Stimulated activated CD8-positive, alpha-beta memory T cell treated with anti-CD3 and anti-CD28 coated beads, Interleukin-15, amount 100 ng/mL, for 4 hours (primary cell): ENCODE measurements around the gene DNAJC25.

ENCODE experiments used
- DNase-seq, 2 donors: peaks; one replicate each; pipeline ENCODE4 v3.0.0-alpha.2; 2020; ENCODE audit warnings: low read depth in 2 of 2

Gene DNAJC25

DNA sequence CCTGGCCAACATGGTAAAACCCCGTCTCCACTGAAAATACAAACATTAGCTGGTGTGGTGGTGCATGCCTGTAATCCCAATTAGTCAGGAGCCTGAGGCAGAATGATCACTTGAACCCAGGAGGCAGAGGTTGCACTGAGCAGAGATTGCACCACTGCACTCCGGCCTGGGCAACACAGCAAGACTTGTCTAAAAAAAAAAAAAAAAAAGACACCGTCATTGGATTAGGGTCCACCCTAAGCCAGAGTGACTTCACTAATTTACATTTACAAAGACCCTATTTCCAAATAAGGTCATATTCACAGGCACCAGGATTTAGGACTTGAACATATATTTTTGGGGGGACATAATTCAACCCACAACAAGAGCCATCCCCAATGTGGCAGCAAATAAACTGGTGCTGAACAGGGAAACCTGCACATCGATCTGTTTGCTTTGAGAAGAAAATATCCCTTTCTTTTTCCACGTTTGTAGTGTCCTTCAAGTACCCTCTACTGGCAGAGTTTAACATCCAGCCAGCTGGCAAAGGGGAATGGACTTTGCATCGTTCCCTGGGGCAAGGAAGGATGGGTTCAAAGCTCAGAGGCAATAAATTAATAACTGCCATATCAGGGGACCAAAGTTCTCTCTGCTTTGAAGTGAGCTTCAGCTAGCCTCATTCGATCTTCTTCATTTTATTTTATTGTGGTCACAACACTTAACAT, 3.7 kb upstream of the DNAJC25 start:
- no peak for DNase-seq

DNA sequence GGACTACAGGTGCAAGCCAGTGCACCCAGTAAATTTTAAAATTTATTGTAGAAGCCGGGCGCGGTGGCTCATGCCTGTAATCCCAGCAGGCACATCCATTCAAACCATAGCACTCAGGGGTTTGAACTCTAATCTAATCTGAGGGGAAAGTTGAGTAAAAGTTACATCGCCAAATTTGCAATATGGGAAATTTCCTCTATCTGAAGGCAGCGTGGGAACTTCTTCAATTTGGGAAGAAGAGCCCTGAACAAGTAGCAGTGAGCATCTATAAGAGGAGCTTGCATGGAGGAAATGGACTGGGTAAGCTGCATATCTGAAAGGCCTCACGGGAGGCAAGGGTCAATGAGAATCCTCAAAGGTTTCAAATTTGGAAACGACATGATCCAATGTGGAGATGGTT, 2.7 kb upstream of the DNAJC25 start:
- no peak for DNase-seq

DNA sequence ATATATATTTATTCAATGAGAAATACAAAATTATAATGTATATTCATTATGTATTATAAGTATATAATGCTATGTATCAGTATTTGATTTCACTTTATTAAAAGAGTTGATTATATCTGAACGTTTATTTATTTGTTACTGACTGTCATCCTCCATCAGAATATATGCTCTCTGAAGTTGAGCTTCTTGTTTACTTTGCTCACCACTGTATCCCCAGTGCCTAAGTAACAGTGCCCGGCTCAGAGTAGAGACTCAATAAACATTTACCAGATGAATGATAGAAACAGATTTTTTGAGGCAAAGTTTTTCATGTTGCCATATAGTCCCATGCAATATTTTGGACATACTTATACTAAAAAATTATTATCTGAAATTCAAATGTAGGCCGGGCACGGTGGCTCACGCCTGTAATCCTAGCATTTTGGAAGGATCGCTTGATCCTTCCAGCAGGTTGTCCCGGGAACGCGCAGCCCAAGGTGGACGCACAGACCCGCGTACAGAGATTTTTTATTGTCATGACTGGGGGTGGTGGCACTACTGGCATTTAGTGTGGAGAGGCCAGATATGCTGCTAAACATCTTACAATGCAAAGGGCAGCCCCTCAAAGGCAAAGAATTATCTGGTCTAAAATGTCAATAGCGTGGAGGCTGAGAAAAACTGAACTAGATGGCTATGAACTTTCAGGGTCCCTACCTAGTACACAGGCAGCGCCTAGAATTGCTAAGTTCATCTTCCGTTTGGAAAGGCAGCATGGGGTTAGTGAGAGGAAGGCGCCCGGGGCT, 761 bp upstream of the DNAJC25 start:
- DNase-seq: no peak

DNA sequence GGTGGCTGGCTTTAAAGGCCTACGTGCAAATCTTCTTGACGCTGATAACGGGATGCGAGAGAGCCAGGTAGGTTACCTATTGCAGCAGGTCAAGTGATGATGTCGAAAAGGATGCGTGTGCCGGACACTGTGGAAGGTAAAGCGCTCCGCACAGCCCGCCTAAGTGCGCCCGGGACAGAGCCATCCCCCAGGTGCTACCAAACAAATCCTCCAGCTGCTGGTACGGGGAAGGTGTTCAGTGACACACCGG, 245 bp upstream of the DNAJC25 start:
- no peak for DNase-seq

DNA sequence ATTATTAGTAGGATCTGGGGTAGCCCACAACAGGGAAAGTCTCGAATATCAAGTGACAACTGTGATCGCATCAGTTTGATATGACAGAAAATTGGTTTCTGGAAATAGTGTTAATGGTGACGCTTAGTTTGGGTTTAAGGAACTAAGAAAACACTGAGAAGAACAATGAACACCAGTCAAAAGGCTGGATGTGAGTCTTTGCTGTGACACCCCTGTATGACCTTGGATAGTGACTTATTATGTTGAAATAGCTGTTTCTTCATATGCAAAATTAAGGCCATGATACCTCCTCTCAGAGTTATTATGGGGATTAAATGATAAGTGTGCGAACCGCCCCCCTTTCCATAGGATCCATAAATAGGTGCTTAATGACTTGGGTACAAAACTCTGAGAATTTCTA, 926 bp downstream of the DNAJC25 start:
- DNase-seq: no peak

DNA sequence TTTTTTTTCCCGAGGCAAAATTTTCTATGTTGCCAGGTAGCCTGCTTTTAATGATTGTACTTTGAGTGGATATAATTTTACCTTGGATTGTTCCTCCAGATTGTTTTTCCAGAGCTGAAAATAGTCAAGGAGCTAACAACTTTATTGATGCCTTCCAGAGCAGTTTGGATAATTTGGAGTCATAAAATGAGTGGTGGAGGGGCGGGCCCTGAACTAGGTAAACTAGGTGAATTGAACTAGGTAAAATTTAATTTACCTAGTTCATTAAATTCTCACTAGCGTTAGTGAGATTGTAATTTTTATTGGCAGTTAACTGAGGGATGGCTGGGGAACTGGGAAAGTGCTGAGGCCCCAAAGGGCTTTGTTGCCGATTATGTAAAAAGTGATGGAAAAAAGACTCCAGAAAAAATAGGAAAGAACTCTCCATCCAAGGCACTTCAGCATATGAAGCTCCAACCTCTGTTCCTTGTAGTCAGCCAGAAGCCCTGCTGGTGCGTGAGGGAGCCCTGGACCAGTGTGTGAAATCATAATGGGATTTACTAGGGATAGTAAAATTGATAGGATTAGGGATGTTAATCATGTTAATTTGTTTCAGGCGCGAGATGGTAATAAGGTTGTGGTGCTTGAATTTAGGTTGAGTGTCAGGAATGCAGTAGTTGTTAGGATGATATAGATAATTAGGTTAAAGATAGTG, 1.7 kb downstream of the DNAJC25 start:
- DNase-seq: no peak

DNA sequence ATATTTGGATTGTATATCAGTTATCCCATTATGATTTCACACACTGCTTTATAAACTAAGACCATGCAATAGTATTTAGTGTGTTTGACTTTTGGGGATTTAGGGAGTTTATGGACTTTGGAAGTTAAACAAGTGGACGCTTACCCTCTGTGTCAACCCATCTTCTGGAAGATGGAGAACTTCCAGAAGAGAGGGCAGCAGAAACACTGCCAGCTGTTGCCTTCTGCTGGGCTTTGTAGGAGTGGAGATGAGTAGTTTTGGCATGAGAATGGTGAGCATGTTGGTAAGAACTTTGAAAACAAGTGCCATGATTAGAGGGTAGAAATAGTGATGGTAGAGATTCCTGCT, 2.2 kb downstream of the DNAJC25 start:
- DNase-seq: no peak

DNA sequence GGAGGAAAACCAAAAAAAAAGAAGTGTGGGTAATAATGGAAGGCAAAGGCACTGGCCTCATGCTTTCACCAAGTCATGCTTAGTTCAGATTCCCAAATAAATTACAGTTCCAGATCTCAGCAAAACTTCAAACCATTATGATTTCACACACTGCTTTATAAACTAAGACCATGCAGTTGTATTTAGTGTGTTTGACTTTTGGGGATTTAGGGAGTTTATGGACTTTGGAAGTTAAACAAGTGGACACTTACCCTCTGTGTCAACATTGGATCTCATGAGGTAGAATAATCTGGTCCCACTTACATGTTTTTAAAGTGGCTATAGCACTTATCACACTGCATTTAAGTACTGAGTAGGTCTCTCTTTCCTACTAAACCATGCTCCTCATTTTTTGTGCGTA, 3.7 kb downstream of the DNAJC25 start:
- DNase-seq: no peak

DNA sequence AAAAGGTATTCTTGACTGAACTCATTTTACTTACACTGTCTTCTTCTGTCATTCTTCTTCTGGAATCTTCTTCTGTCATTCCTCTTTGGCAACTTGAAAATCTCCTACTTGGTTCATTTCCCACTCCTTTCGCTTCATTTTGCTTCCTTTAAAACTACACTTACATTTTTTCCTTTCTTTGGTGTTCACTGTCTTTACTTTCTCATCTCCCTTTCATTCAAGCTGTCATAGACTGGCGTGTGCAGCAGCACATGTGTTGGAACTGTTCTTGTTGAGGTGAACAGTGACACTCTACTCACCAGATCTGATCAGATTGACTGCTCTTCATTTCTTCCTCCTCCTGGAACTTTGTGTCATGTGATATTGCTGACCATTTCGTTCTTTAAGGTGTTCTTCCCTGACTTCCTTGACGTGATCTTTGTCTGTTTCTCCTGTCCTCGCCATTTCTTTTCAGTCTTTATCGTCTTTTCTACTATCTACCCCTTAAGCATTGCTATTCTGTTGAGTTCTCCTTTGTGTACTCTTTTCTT, 6.4 kb downstream of the DNAJC25 start:
- DNase-seq: no peak

DNA sequence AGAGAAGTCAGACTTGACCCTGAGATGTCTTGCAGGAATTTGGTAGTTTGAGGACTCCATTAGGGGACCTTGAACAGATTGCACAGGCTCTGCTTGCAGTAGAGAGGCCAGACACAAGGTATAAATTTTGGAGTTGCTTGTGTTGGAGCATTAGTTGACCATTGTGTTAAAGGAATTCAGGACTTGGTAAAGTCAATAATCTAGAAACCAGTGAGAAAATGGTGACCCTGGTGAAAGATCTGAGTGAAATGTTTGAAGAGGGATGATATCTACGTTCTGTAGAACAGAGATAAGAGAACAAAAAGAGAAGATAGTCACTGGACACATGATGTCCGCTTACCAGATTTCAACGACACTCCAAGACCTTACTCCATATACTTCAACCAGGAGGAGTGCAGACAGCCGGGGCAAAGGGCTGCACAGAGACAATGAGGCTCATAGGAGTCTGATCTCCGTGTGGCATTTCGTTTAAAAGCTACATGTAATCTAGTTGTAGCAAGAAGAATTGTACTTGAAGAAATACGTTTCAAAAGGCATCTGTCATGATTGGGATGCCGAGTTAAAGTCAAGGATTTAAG, 13.2 kb downstream of the DNAJC25 start:
- no peak for DNase-seq

DNA sequence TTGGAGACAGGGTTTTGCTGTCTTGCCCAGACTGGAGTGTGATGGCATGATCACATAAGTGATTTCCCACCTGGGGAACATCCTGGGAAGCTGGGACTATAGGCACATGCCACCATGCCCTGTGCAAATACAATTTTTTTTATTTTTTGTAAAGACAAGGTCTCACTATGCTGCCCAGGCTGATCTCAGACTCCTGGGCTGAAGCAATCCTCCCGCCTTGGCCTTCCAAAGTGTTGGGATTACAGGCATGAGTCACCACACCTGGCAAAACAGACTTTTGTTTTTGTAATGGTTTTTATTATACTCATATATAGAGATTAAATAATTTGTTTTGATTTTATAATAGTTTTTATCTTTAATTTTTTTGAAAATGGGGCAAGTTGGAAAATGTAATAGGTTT, 14.7 kb downstream of the DNAJC25 start:
- no peak for DNase-seq

DNA sequence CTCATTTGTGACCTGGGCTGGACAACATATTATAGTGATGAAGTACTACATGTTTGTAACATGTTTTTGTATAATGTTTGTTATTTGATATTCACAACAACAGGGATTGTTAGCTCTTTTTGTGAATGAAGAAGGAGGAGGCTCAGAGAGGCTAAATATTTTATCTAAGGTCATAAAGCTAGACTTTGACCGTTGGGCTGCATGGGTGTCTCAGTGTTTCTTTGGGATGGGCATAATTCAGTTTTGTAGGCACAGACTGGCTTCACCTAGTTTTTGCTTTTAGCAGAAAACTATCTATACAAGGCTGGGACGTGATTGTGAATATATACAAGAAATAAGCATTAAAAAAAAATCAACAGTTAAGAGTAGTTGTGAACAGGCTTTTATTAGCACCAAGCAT, 15.3 kb downstream of the DNAJC25 start:
- no peak for DNase-seq

DNA sequence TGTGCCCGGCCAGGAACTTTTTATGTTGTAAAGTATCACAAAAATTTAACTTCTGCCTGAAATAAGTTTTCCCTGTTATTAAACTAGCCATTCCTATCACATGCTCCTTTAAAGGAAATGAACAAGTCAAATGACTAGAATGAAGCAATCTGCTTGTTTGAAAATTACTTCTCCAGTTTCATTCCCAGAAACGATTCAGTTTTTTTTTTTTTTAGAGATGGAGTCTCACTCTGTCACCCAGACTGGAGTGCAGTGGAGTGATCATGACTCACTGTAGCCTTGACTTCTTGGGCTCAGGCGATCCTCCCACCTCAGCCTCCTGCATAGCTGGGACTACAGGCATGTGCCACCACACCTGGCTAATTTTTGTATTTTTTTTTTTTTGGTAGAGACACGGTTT, 16.9 kb downstream of the DNAJC25 start:
- no peak for DNase-seq

DNA sequence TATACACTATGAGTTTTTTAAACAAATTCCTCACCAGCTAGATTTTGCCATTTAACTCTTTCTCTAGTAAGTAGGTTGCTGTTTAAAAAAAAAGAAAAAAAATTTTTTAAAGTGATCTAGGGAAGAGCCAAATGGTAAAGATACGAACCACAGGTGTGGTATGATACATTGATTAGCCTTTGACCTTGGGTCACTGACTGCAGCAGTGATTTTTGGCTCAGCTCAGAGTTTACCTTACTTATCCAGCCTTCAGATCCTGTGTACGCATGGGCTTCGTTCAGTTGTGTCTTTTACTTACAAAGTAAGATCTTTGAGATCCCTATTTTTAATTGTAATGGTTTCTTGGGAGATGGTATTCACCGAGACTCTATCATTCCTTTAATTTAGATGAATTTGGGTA, 17.9 kb downstream of the DNAJC25 start:
- no peak for DNase-seq

DNA sequence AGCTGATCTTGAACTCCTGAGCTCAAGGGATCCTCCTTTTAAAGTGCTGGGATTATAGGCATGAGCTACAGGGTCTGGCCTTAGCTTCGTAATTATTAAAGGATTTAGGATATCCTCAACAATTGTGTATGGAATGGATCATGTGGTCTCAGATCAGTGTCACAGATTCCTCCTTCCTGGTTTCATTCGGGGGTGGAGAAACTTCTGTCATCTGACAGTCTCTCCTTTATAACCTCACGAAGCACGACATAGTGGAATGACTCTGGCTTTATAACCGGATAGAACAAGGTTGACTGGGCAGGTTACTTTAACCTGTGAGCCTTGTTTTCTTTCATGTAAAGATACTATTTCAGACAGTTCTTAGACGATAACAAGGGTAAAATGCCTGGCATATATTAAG, 25.9 kb downstream of the DNAJC25 start:
- no peak for DNase-seq

DNA sequence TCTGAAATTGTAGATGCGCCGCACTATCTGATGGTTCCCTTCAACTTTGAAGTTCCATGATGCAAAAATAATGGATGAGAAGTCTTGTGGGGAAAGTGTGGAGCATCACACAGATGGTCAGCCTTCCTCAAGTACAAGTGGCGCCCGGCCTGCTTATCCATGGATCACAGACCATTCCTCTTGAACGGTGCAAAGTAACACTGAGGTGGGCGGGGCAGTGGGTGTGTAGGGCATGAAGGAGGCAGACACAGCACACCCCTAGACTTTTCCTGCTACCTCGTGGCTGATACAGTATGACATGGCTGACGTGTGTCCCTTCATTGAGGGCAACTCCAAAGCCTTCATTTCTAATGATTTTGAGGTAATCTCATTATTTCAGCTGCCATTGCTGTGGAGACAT, 27.8 kb downstream of the DNAJC25 start:
- DNase-seq: no peak

DNA sequence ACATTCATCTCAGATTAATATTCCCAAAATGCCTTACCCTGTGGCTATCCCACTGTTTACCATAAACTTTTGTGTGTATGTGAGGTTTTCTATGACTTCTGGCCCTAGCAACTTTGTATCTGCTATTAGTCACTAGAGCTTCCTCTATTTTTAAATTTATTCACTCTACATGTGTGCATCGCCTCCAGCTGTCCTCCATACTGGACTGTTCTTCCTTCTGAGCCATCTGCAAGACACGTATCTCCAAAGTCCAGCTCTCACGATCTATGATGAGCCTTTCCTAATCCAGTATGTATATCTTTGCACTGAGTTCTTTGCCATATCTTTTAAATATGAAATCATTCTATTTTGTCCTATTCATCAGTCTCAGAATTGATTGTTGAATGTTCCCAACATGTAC, 28.6 kb downstream of the DNAJC25 start:
- DNase-seq: no peak

DNA sequence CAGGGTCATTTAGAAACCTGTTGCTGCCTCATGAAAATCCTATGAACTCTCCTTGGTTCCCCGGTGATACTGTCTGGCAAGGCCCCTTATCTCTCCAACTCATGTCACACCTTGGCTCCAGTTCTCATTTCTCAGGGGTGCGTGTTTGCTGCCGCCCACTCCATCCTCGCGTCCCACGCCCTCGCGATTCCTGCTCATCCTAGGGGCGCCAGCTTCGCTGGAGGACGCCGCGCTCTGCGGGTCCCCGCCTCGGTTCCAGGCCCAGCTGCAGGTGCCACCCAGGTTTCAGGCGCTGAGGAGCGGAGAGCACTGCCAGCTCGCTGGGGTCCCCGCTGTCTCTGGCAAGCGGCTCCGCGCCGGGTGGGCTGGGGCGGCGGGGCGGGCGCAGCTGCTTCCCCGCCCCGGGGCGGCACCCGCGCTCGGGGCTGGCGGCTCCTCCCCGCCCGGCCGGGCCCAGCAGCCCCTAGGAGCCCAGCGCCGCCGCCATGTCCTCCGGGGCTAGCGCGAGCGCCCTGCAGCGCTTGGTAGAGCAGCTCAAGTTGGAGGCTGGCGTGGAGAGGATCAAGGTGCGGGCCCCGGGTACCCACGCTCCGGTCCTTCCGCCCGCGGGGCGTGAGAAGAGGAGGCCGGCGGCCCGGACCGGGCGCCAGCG, 30.1 kb downstream of the DNAJC25 start, which contains the start of gene GNG10:
GNG10 (plus strand) TSS at position 456 of the 652 bp plus-strand sequence; CDS start at position 486, 30 bp downstream.
- DNase-seq: peak; percentile 32 to 61

DNA sequence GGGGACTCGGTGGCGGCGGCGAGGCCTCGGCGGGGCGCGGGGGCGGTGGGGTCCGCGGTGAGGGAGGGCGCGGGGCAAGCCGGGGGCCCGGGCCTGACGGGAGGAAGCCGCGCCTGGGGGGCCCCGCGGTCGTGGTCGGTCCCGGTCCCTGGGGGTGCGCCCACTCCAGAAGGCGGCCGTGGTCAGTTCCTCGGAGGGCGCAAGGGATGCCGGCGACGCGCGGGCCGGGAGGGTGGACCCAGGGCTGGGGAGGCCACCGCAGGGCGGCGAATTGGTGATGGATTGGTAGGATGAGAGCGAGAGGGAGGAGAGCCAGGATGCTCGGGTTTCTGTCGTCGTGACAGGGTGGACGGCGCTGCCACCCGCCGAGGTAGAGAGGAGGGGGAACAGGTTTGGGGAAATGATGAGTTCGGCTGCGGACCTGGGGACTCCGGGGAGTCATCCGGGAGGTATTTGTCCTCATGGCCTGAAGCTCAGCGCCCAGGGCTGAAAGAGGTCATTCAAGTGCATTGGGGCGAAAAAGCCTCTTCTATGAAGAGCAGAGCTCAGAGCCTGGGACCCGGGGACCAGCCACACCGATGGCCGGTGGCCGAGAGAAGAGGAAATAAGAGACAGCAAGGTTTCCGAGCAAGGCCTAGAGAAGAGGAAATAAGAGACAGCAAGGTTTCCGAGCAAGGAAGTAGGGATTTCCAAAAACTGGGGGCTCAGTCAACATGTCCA, 30.8 kb downstream of the DNAJC25 start:
- peak; percentile 7 to 11 for DNase-seq

DNA sequence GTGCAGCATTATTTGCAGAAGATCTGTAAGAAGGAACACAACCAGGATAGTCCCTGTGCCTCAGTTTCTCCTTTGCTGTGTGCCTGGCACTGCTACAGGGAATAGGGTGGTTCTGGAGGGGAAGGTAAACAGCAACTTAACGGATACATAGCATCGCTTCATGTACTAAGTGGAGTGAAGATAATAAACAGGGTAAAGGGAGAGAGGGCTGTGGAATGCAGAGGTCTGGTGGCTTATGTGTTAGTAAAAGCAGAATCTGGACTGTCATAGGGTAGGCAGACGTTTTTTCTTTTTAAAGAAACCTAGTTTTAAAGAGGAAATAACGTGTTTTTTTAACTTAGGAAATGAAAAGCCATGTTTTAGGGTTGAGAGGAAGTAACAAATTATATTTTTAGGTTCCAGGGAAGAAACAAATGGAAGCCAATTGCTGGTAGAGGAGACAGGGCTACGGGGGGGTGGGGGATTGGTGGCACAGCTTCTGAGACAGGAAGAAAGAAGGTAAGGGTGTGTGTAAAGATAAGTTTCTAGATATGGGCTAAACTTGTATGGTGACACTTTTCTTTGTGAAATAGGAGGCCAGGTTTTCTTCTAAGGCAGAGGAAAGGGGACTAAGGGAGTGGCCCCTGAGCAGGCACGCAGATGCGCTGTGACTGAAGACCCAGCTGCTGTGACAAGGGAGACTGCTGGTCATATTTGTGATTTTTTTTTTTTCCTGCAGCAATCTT, 31.6 kb downstream of the DNAJC25 start:
- DNase-seq: no peak
